Bladder microvascular endothelial cell (primary cell): Measurements from ENCODE around the gene LRBA. TPM values are rescaled to one million over a fixed set of nuclear protein-coding genes. Genes with fewer than 3 reads are reported as not detected.

ENCODE experiments used
- total RNA-seq: library from RNA; depleted of rRNA; stranded (reverse); fragments of >200 nt; gene quantifications from 2 replicates; pipeline ENCODE4 v1.2.3, GENCODE V29; 2014

LRBA gene, protein sequence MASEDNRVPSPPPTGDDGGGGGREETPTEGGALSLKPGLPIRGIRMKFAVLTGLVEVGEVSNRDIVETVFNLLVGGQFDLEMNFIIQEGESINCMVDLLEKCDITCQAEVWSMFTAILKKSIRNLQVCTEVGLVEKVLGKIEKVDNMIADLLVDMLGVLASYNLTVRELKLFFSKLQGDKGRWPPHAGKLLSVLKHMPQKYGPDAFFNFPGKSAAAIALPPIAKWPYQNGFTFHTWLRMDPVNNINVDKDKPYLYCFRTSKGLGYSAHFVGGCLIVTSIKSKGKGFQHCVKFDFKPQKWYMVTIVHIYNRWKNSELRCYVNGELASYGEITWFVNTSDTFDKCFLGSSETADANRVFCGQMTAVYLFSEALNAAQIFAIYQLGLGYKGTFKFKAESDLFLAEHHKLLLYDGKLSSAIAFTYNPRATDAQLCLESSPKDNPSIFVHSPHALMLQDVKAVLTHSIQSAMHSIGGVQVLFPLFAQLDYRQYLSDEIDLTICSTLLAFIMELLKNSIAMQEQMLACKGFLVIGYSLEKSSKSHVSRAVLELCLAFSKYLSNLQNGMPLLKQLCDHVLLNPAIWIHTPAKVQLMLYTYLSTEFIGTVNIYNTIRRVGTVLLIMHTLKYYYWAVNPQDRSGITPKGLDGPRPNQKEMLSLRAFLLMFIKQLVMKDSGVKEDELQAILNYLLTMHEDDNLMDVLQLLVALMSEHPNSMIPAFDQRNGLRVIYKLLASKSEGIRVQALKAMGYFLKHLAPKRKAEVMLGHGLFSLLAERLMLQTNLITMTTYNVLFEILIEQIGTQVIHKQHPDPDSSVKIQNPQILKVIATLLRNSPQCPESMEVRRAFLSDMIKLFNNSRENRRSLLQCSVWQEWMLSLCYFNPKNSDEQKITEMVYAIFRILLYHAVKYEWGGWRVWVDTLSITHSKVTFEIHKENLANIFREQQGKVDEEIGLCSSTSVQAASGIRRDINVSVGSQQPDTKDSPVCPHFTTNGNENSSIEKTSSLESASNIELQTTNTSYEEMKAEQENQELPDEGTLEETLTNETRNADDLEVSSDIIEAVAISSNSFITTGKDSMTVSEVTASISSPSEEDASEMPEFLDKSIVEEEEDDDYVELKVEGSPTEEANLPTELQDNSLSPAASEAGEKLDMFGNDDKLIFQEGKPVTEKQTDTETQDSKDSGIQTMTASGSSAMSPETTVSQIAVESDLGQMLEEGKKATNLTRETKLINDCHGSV (N-terminal part only)
- 33.2 and 57.6 TPM in 2 replicates for total RNA-seq

DNA sequence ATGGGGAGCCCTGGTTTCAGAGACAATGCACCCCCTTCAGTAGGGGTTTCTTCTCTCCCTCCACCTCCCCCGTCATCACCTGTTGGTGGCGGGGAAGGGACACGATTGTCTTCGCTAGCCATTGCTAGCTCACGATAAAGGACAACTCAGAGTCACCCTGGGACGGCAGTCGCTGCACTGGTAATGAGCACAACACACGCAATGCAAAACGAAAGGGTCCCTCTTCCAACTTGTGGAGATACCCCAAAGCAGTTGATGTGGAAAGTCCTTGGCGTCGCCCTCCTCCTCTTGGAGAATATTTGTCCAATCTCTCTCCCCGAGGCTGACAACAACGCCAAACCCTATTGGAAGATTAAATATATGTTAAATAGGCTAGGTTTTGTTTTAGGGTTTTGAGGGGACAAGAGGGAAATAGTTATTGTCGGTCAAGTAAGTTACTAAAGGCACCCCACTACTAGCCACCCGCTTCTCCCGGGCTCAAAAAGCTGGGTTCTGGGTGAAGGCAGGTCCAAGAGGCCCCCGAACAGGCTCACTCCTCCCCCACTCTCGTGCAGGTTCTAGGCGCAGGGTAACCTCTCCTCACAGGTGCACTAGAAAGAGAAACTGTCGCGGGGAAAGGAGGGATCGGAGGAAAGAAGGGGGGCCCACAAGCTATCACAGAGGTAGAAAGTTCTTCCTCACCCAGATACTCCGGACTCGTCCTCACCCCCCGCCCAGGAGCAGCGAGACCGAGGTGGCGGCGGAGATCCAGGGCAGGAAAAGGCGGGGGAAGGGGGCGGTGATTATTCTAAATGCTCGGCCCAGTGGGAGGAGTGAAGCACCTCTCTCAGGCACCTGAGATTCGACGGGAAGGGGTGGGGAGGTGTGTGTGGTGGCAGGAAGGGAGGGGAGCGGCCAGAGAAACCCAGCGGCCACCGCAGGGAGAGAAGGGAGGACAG is at the start of gene LRBA:
Gene LRBA, minus strand, starts transcription at position 764 of the 938 bp plus-strand sequence. Its CDS starts 642 bp downstream, at position 122.

DNA sequence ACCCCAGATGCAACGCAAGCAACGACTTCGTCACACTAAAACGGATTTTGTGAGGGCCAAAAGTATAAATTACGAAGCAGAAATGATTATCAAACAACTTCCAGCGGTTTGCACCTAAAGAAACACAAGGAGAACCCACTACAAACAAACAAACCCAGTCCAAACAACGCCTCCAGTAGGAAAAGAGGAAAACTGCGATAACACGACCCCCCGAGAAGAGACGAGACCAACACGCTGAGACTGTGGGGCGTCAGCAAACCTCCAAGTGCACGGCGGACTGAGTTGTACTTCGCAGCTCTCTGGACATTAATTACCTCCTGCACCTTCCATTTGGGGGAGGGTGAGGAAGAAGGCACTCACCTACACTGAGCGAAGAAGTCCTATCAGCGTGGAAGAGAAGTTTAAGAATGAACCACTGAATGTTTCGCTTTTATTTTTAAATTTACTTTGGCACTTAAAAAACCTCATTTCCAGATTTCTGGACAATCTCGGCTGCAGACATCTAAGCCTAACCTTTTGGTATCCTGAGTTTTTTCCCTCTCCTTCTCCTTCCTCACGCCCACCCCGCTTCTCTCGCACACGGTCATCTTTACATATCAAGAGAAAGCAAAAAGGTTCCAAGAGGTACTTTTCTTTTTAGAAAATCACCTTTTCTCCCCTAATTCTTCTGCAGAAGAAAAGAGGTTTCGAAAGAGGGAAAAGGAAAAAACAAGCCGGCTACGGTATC is 432.8 kb downstream of the LRBA start, which contains the start of gene MAB21L2:
Gene MAB21L2, plus strand, starts transcription at position 6 of the 727 bp plus-strand sequence. CDS start 879 bp downstream, outside the sequence.

Other genes starting within 250 kb of the LRBA start
- 1,519 and 1,934 TPM in 2 replicates for gene RPS3A, start 84.3 kb upstream of the LRBA start, total RNA-seq